Prostate gland (tissue), 2 donors: ENCODE results near the gene MRGPRX2.

ENCODE experiments used
- POLR2A ChIP-seq: fragments of 450-650 bp; IDR thresholded peaks from one replicate; pipeline ENCODE4 v1.6.1; 2016; ENCODE audit warnings: antibody characterized with exemption, mild to moderate bottlenecking
- POLR2AphosphoS5 ChIP-seq: sonication (generic); formaldehyde crosslinking; IDR thresholded peaks from one replicate; pipeline ENCODE4 v1.6.1; 2017; ENCODE audit warnings: antibody characterized with exemption
- TF ChIP-seq, protein P1 (sequence below), 4 experiments: fragments of 200-600 bp in 2 of 4; fragments of 450-650 bp in 2 of 4; sonication (generic) in 2 of 4; IDR thresholded peaks; 1 replicate in 3 of 4; 2 replicates in 1 of 4; pipeline ENCODE4 v1.5.1; 2016 to 2019; ENCODE audit warnings: antibody characterized with exemption in 4 of 4, mild to moderate bottlenecking in 2 of 4, moderate library complexity in 2 of 4

DNA sequence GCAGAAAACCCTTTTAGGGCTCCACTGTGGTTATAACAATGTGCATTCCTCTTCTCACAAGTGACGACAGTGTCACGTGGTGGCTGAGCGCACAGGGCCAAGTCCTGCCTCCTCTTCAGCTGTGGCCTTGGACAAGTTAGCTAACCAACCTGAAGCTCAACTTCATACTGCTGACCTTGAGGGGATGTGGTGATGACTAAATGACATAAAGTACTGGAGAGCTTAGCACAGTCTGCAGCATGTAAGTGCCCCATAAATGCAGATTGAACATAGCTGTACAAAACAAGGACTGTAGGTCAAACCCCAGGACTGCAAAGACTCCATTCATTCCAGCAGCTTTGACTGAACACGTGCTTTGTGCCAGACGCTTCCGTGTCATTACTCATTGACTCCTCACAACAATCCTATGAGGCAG, 20.1 kb upstream of the MRGPRX2 start:
- TF ChIP-seq, protein P1, sequence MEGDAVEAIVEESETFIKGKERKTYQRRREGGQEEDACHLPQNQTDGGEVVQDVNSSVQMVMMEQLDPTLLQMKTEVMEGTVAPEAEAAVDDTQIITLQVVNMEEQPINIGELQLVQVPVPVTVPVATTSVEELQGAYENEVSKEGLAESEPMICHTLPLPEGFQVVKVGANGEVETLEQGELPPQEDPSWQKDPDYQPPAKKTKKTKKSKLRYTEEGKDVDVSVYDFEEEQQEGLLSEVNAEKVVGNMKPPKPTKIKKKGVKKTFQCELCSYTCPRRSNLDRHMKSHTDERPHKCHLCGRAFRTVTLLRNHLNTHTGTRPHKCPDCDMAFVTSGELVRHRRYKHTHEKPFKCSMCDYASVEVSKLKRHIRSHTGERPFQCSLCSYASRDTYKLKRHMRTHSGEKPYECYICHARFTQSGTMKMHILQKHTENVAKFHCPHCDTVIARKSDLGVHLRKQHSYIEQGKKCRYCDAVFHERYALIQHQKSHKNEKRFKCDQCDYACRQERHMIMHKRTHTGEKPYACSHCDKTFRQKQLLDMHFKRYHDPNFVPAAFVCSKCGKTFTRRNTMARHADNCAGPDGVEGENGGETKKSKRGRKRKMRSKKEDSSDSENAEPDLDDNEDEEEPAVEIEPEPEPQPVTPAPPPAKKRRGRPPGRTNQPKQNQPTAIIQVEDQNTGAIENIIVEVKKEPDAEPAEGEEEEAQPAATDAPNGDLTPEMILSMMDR (IDR thresholded peaks at IDR 0.05), result no peak
- TF ChIP-seq POLR2AphosphoS5, result no peak
- TF ChIP-seq POLR2A, result no peak
